ENCODE measurements around the gene ECE1. TPM values are rescaled to one million over a fixed set of nuclear protein-coding genes. Genes with fewer than 3 reads are reported as not detected.
A peak's percentile ranks its signal among the peaks of the same experiment; 100 is the strongest.

Gene ECE1
- total and polyA plus RNA-seq, 2 of the 4 experiments (the other 2 are of a cell fraction): 61.8 to 124 TPM

DNA sequence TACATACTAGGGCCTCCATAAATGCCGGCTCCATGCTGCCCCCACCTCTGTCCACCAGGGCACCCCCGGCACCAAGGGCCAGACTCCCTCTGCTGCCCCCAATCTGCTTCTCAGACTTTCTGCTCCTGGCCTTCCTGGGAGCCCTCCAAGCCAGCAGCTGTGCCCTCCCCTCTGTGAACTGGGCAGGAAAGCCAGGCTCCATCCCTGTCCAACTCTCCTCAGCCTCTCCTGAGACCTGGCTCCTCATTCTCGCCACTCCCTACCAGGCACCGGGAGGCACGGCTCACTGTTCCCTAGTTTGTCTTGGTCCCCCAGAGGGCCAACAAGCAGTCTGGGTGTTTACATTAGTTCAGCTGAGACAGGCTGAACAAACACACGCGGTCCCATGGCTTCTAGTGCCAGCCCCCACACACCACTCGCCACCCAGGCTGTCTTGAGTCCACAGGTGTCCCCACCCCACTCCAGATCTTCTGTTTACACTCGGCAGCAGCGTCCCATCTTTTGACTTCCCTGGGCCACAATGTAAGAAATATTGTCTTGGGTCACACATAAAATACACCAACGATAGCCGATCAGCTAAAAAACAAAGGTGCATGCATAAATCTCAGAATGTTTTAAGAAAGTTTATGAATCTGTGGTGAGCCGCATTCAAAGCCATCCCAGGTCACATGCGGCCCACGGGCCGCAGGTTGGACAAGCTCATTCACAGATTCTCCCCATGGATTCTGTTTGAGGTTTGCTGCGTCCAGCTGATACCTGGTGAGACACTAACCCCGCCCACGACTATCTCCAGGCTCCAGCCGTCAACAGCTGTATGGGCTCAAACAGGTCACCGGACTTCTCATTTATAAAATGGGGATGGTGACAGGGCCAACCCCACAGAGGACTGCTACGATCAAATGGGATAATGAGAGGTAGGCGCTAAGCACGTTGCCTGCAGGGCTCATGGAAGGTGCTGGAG, 29.5 kb upstream of the ECE1 start:
- ChIA-PET CTCF (no interaction called here), POLR2A (ENCODE audit: unreplicated experiment) (no interaction called here)
- no peak for DNase-seq
- TF ChIP-seq, protein P1, sequence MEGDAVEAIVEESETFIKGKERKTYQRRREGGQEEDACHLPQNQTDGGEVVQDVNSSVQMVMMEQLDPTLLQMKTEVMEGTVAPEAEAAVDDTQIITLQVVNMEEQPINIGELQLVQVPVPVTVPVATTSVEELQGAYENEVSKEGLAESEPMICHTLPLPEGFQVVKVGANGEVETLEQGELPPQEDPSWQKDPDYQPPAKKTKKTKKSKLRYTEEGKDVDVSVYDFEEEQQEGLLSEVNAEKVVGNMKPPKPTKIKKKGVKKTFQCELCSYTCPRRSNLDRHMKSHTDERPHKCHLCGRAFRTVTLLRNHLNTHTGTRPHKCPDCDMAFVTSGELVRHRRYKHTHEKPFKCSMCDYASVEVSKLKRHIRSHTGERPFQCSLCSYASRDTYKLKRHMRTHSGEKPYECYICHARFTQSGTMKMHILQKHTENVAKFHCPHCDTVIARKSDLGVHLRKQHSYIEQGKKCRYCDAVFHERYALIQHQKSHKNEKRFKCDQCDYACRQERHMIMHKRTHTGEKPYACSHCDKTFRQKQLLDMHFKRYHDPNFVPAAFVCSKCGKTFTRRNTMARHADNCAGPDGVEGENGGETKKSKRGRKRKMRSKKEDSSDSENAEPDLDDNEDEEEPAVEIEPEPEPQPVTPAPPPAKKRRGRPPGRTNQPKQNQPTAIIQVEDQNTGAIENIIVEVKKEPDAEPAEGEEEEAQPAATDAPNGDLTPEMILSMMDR (conservative IDR thresholded peaks at IDR 0.05; ENCODE audit: low read depth, low read length): peak; percentile 7; the same call in 1 of the 2 replicates
- TF ChIP-seq CEBPB (IDR thresholded peaks at IDR 0.05; ENCODE audit: low read depth, low read length) (no peak), RCOR1 (IDR thresholded peaks at IDR 0.05; ENCODE audit: insufficient replicate concordance, low read length) (no peak), MAFK (IDR thresholded peaks at IDR 0.05; ENCODE audit: low read depth, low read length) (no peak)
- H3K14ac ChIP-seq (replicated peaks; ENCODE audit: low read depth, low read length): peak overlapping the region; percentile 74
- peak overlapping the region; percentile 30; the same call in 1 of the 2 replicates for H3K56ac ChIP-seq (ENCODE audit: extremely low read depth, insufficient read depth, low read length)
- peaks cover 45 to 94% of the 10 kb centered on the region in 2 experiments for H3K79me1 ChIP-seq (ENCODE audit: low read depth in 1 of 2, low read length in 2 of 2)
- H2AK5ac ChIP-seq (ENCODE audit: low read depth, low read length): peak overlapping the region; percentile 92
- H4K91ac ChIP-seq (ENCODE audit: insufficient read depth, low read depth, low read length): peak overlapping the region; percentile 93
- intact Hi-C loops (cut with micrococcal nuclease): no loop called here
- peak overlapping the region; percentile 43 for H2BK5ac ChIP-seq (ENCODE audit: low read depth, low read length, poor library complexity, severe bottlenecking)
- 0 out of 2 replicates have a peak overlapping the region, but pooled peaks have one; percentile 8 for H3K9ac ChIP-seq (ENCODE audit: low read depth, low read length)
- no peak overlapping the region for H3K4me2 ChIP-seq (ENCODE audit: low read depth, low read length)
- peak overlapping the region; percentile 24 to 73; a peak in 3 of 4 replicates for H4K8ac ChIP-seq (ENCODE audit: low read depth in 2 of 2, low read length in 2 of 2)
- no TSS peak for BruUV-seq (replicated peaks)
- 37% methylated on average over 16 of the region's 24 CpGs; no CpG with 5 or more reads in 1 of the 2 experiments for WGBS, 2 experiments (ENCODE audit: extremely low coverage in 2 of 2, insufficient read length in 1 of 2)
- peak overlapping the region; percentile 94 for H3K4ac ChIP-seq (ENCODE audit: low read depth, low read length)
- H3K27me3 ChIP-seq (ENCODE audit: control insufficient read depth, insufficient read depth, low read length): no peaks in the 10 kb centered on the region
- peak overlapping the region; percentile 5 for H4K5ac ChIP-seq (ENCODE audit: low read depth, low read length)
- peaks cover 2% of the 10 kb centered on the region; the same call in 1 of the 2 replicates for H3K36me3 ChIP-seq (ENCODE audit: control insufficient read depth, insufficient read depth, low read length)
- H3K4me3 ChIP-seq (ENCODE audit: insufficient read depth, low read depth, low read length): no peak overlapping the region
- peak overlapping the region; percentile 72 for H2AFZ ChIP-seq (replicated peaks; ENCODE audit: low read length, poor library complexity)
- peak overlapping the region; percentile 75 for H3K23ac ChIP-seq (ENCODE audit: low read depth, low read length)
- peak overlapping the region; percentile 88 for H2BK120ac ChIP-seq (ENCODE audit: low read depth, low read length)
- dilution Hi-C loops (cut with HindIII; ENCODE audit: low sequenced_read_pairs, unreplicated experiment): no loop called here
- H4K20me1 ChIP-seq (ENCODE audit: insufficient read depth, low read length): no peaks in the 10 kb centered on the region
- in situ Hi-C loops (cut with MboI; ENCODE audit: low sequenced_read_pairs): no loop called here
- no peaks in the 10 kb centered on the region for H3K9me3 ChIP-seq (ENCODE audit: control insufficient read depth, insufficient read depth, low read length)
- peaks cover 66% of the 10 kb centered on the region for H3K4me1 ChIP-seq (ENCODE audit: control insufficient read depth, insufficient read depth, low read length)
- peak overlapping the region; percentile 89 for H2AK9ac ChIP-seq (replicated peaks; ENCODE audit: low read depth, low read length, poor library complexity)
- peaks cover 44% of the 10 kb centered on the region for H3K9me1 ChIP-seq (ENCODE audit: insufficient read depth, low read length)
- ATAC-seq (ENCODE audit: low read depth): no peak
- H3K18ac ChIP-seq (ENCODE audit: low read depth, low read length): peak overlapping the region; percentile 4
- peak overlapping the region; percentile 92; the same call in 2 of the 3 replicates for H2BK15ac ChIP-seq (ENCODE audit: low read depth, low read length)
- peak overlapping the region; percentile 33 for H3K27ac ChIP-seq (ENCODE audit: insufficient read depth, low read length)
- peak overlapping the region; percentile 90 for H2BK20ac ChIP-seq (ENCODE audit: low read depth, low read length)

All from IMR-90 (cell line).